ENCODE data around the gene KCNH6. TPM values are rescaled to one million over a fixed set of nuclear protein-coding genes. Genes with fewer than 3 reads are reported as not detected.

KCNH6 gene
- total RNA-seq, 1 donor from 2014 or later: not detected

DNA sequence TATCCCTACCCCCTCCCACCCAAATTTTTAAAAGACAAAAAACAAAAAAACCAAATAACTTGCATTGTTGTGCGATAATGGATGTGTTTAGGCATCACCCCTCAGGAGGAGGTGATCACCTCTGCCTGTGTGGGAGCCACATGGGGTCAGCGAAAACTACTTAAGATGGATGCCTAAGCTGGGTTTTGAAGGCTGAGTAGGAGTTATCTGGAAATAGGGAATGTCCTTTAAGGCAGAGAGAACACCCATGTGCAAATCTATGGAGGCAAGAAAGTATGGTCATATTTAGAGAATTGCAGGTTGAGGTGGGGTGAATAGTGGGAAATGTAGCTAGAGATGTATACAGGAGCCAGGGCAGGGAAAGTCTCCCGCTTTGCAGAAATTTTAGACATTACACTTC, 72.0 kb downstream of the KCNH6 start:
- no peak overlapping the region for H3K4me3 ChIP-seq (ENCODE audit: low read depth, low read length)
- DNase-seq (ENCODE audit: low read depth): no peak
- TF ChIP-seq, protein P1, sequence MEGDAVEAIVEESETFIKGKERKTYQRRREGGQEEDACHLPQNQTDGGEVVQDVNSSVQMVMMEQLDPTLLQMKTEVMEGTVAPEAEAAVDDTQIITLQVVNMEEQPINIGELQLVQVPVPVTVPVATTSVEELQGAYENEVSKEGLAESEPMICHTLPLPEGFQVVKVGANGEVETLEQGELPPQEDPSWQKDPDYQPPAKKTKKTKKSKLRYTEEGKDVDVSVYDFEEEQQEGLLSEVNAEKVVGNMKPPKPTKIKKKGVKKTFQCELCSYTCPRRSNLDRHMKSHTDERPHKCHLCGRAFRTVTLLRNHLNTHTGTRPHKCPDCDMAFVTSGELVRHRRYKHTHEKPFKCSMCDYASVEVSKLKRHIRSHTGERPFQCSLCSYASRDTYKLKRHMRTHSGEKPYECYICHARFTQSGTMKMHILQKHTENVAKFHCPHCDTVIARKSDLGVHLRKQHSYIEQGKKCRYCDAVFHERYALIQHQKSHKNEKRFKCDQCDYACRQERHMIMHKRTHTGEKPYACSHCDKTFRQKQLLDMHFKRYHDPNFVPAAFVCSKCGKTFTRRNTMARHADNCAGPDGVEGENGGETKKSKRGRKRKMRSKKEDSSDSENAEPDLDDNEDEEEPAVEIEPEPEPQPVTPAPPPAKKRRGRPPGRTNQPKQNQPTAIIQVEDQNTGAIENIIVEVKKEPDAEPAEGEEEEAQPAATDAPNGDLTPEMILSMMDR (conservative IDR thresholded peaks at IDR 0.05; ENCODE audit: low read depth, low read length): no peak

Other genes starting within 250 kb of the KCNH6 start
- 16.0 and 18.0 TPM in 2 replicates for gene CYB561, start 77.1 kb upstream of the KCNH6 start, total RNA-seq
- 0.07 and 1.3 TPM in 2 replicates for gene ACE, start 46.3 kb upstream of the KCNH6 start, total RNA-seq
- 36.1 and 45.8 TPM in 2 replicates for gene DCAF7, start 27.1 kb downstream of the KCNH6 start, total RNA-seq
- gene TACO1, start 77.5 kb downstream of the KCNH6 start, total RNA-seq: 22.8 and 32.8 TPM in 2 replicates
- 12.8 and 17.4 TPM in 2 replicates for gene MAP3K3, start 99.1 kb downstream of the KCNH6 start, total RNA-seq
- gene LIMD2, start 176.8 kb downstream of the KCNH6 start, total RNA-seq: 111 and 161 TPM in 2 replicates
- 23.0 and 33.9 TPM in 2 replicates for gene STRADA, start 218.4 kb downstream of the KCNH6 start, total RNA-seq

All from epithelial cell of proximal tubule (primary cell).